Tibial nerve (tissue), 4 donors: Measurements from ENCODE around the gene TET2.

Experiments used
- CTCF ChIP-seq, 5 experiments: fragments of 200-600 bp in 3 of 5; fragments of 450-650 bp in 2 of 5; sonication (generic) in 3 of 5; IDR thresholded peaks; one replicate each; pipeline ENCODE4 v1.5.1; 2016 to 2019; ENCODE audit warnings: antibody characterized with exemption in 5 of 5, mild to moderate bottlenecking in 3 of 5, moderate library complexity in 2 of 5
- EP300 ChIP-seq, 2 donors: sonication (generic); formaldehyde crosslinking; IDR thresholded peaks; one replicate each; pipeline ENCODE4 v1.6.1; 2017; ENCODE audit warnings: antibody characterized with exemption in 2 of 2, mild to moderate bottlenecking in 1 of 2
- POLR2A ChIP-seq, 2 donors: fragments of 450-650 bp; IDR thresholded peaks; one replicate each; pipeline ENCODE4 v1.6.1; 2017; ENCODE audit warnings: antibody characterized with exemption in 2 of 2, mild to moderate bottlenecking in 2 of 2, moderate library complexity in 2 of 2

GRCh38 chr4:105236202-105236915 is 89.7 kb downstream of the TET2 start:
- no peak for TF ChIP-seq CTCF (IDR thresholded peaks at IDR 0.05)
- no peak for TF ChIP-seq EP300 (IDR thresholded peaks at IDR 0.05)
- no peak for TF ChIP-seq POLR2A (IDR thresholded peaks at IDR 0.05)
